Measurements from ENCODE around the gene GALNT6.

GALNT6 gene

GRCh38 chr12:51391283-51392123 lies at the start of gene GALNT6:
TSS of gene GALNT6 (minus strand) at chr12:51391406. CDS start at chr12:51379781, 11,625 bp downstream.
- H3K4me3 ChIP-seq (ENCODE audit: low read depth in 1 of 2, low read length in 2 of 2): peak within 1 kb of the TSS; percentile 35 to 61
- no peak within 1 kb of the TSS for H3K27ac ChIP-seq (ENCODE audit: low read depth, low read length)
- no peaks in the 10 kb centered on the region for H3K9me3 ChIP-seq (ENCODE audit: low read length)
- H3K27me3 ChIP-seq (ENCODE audit: control insufficient read depth in 1 of 2, insufficient read depth in 2 of 2, low read length in 2 of 2): peaks cover 0 to 30% of the 10 kb centered on the region in 2 donors
- H3K36me3 ChIP-seq (ENCODE audit: insufficient read depth, low read length): no peaks in the 10 kb centered on the region
- peaks cover 4% of the 10 kb centered on the region for H3K4me1 ChIP-seq (ENCODE audit: insufficient read depth, low read length)
- H3K9ac ChIP-seq (ENCODE audit: low read length): no peak within 1 kb of the TSS

GRCh38 chr12:51439330-51439729 lies 48.1 kb upstream of the GALNT6 start:
- H3K9me3 ChIP-seq (ENCODE audit: low read length): no peaks in the 10 kb centered on the region
- H3K36me3 ChIP-seq (ENCODE audit: insufficient read depth, low read length): no peaks in the 10 kb centered on the region
- H3K4me3 ChIP-seq (ENCODE audit: low read depth in 1 of 2, low read length in 2 of 2): no peak overlapping the region
- H3K27me3 ChIP-seq (ENCODE audit: control insufficient read depth in 1 of 2, insufficient read depth in 2 of 2, low read length in 2 of 2): no peaks in the 10 kb centered on the region
- H3K4me1 ChIP-seq (ENCODE audit: insufficient read depth, low read length): no peaks in the 10 kb centered on the region
- H3K9ac ChIP-seq (ENCODE audit: low read length): no peak overlapping the region
- H3K27ac ChIP-seq (ENCODE audit: low read depth, low read length): no peak overlapping the region

GRCh38 chr12:51437431-51437830 lies 46.2 kb upstream of the GALNT6 start:
- Histone ChIP-seq H3K4me1 (ENCODE audit: insufficient read depth, low read length) (no peaks in the 10 kb centered on the region), H3K27me3 (ENCODE audit: control insufficient read depth in 1 of 2, insufficient read depth in 2 of 2, low read length in 2 of 2) (no peaks in the 10 kb centered on the region), H3K9ac (ENCODE audit: low read length) (no peak overlapping the region), H3K9me3 (ENCODE audit: low read length) (no peaks in the 10 kb centered on the region), H3K27ac (ENCODE audit: low read depth, low read length) (no peak overlapping the region), H3K4me3 (ENCODE audit: low read depth in 1 of 2, low read length in 2 of 2) (no peak overlapping the region), H3K36me3 (ENCODE audit: insufficient read depth, low read length) (no peaks in the 10 kb centered on the region)

GRCh38 chr12:51434305-51434704 lies 43.1 kb upstream of the GALNT6 start:
- H3K27me3 ChIP-seq (ENCODE audit: control insufficient read depth in 1 of 2, insufficient read depth in 2 of 2, low read length in 2 of 2): no peaks in the 10 kb centered on the region
- H3K27ac ChIP-seq (ENCODE audit: low read depth, low read length): no peak overlapping the region
- H3K9ac ChIP-seq (ENCODE audit: low read length): no peak overlapping the region
- no peaks in the 10 kb centered on the region for H3K4me1 ChIP-seq (ENCODE audit: insufficient read depth, low read length)
- H3K9me3 ChIP-seq (ENCODE audit: low read length): no peaks in the 10 kb centered on the region
- no peaks in the 10 kb centered on the region for H3K36me3 ChIP-seq (ENCODE audit: insufficient read depth, low read length)
- no peak overlapping the region for H3K4me3 ChIP-seq (ENCODE audit: low read depth in 1 of 2, low read length in 2 of 2)

- no peaks in the 10 kb centered on the region for H3K36me3 ChIP-seq (ENCODE audit: insufficient read depth, low read length)
- no peak overlapping the region for H3K27ac ChIP-seq (ENCODE audit: low read depth, low read length)
- no peaks in the 10 kb centered on the region for H3K9me3 ChIP-seq (ENCODE audit: low read length)
- H3K27me3 ChIP-seq (ENCODE audit: control insufficient read depth in 1 of 2, insufficient read depth in 2 of 2, low read length in 2 of 2): no peaks in the 10 kb centered on the region
- no peaks in the 10 kb centered on the region for H3K4me1 ChIP-seq (ENCODE audit: insufficient read depth, low read length)
- H3K9ac ChIP-seq (ENCODE audit: low read length): no peak overlapping the region
- H3K4me3 ChIP-seq (ENCODE audit: low read depth in 1 of 2, low read length in 2 of 2): no peak overlapping the region
These were observed 41.7 kb upstream of the GALNT6 start for GRCh38 chr12:51432921-51433320.

- no peak overlapping the region for H3K4me3 ChIP-seq (ENCODE audit: low read depth in 1 of 2, low read length in 2 of 2)
- H3K9ac ChIP-seq (ENCODE audit: low read length): no peak overlapping the region
- no peaks in the 10 kb centered on the region for H3K9me3 ChIP-seq (ENCODE audit: low read length)
- no peaks in the 10 kb centered on the region for H3K36me3 ChIP-seq (ENCODE audit: insufficient read depth, low read length)
- H3K27me3 ChIP-seq (ENCODE audit: control insufficient read depth in 1 of 2, insufficient read depth in 2 of 2, low read length in 2 of 2): no peaks in the 10 kb centered on the region
- H3K27ac ChIP-seq (ENCODE audit: low read depth, low read length): no peak overlapping the region
- no peaks in the 10 kb centered on the region for H3K4me1 ChIP-seq (ENCODE audit: insufficient read depth, low read length)
These were observed 39.1 kb upstream of the GALNT6 start for GRCh38 chr12:51430196-51430895.

- H3K27me3 ChIP-seq (ENCODE audit: control insufficient read depth in 1 of 2, insufficient read depth in 2 of 2, low read length in 2 of 2): peaks cover 0 to 5% of the 10 kb centered on the region in 2 donors
- H3K36me3 ChIP-seq (ENCODE audit: insufficient read depth, low read length): no peaks in the 10 kb centered on the region
- H3K4me3 ChIP-seq (ENCODE audit: low read depth in 1 of 2, low read length in 2 of 2): no peak overlapping the region
- H3K9ac ChIP-seq (ENCODE audit: low read length): no peak overlapping the region
- no peaks in the 10 kb centered on the region for H3K9me3 ChIP-seq (ENCODE audit: low read length)
- H3K27ac ChIP-seq (ENCODE audit: low read depth, low read length): no peak overlapping the region
- H3K4me1 ChIP-seq (ENCODE audit: insufficient read depth, low read length): no peaks in the 10 kb centered on the region
These were observed 38.5 kb upstream of the GALNT6 start for GRCh38 chr12:51429700-51430099.

GRCh38 chr12:51428256-51428655 lies 37.0 kb upstream of the GALNT6 start:
- Histone ChIP-seq H3K36me3 (ENCODE audit: insufficient read depth, low read length) (no peaks in the 10 kb centered on the region), H3K4me3 (ENCODE audit: low read depth in 1 of 2, low read length in 2 of 2) (no peak overlapping the region), H3K9me3 (ENCODE audit: low read length) (no peaks in the 10 kb centered on the region), H3K4me1 (ENCODE audit: insufficient read depth, low read length) (no peaks in the 10 kb centered on the region), H3K9ac (ENCODE audit: low read length) (no peak overlapping the region), H3K27me3 (ENCODE audit: control insufficient read depth in 1 of 2, insufficient read depth in 2 of 2, low read length in 2 of 2) (peaks cover 3 to 16% of the 10 kb centered on the region in 2 donors), H3K27ac (ENCODE audit: low read depth, low read length) (no peak overlapping the region)

- H3K9me3 ChIP-seq (ENCODE audit: low read length): no peaks in the 10 kb centered on the region
- H3K27ac ChIP-seq (ENCODE audit: low read depth, low read length): no peak within 1 kb of the TSS
- H3K27me3 ChIP-seq (ENCODE audit: control insufficient read depth in 1 of 2, insufficient read depth in 2 of 2, low read length in 2 of 2): peaks cover 12 to 16% of the 10 kb centered on the region in 2 donors
These were observed 33.7 kb upstream of the GALNT6 start, which contains the start of gene SLC4A8 for GRCh38 chr12:51424662-51425539. TSS of gene SLC4A8 (plus strand) at chr12:51424831. CDS start at chr12:51424988, 157 bp downstream.

GRCh38 chr12:51424094-51424661 lies 33.0 kb upstream of the GALNT6 start:
- Histone ChIP-seq H3K27me3 (ENCODE audit: control insufficient read depth in 1 of 2, insufficient read depth in 2 of 2, low read length in 2 of 2) (peaks cover 12 to 16% of the 10 kb centered on the region in 2 donors), H3K9ac (ENCODE audit: low read length) (no peak overlapping the region), H3K36me3 (ENCODE audit: insufficient read depth, low read length) (no peaks in the 10 kb centered on the region), H3K27ac (ENCODE audit: low read depth, low read length) (no peak overlapping the region), H3K9me3 (ENCODE audit: low read length) (no peaks in the 10 kb centered on the region), H3K4me1 (ENCODE audit: insufficient read depth, low read length) (no peaks in the 10 kb centered on the region), H3K4me3 (ENCODE audit: low read depth in 1 of 2, low read length in 2 of 2) (peak overlapping the region in 1 of 2 donors; percentile 38)

More at GRCh38 chr12:51424662-51425539, 33.7 kb upstream of the GALNT6 start, which contains the start of gene SLC4A8:
- Histone ChIP-seq H3K4me3 (ENCODE audit: low read depth in 1 of 2, low read length in 2 of 2) (peak within 1 kb of the TSS; percentile 31 to 38), H3K4me1 (ENCODE audit: insufficient read depth, low read length) (no peaks in the 10 kb centered on the region), H3K9ac (ENCODE audit: low read length) (no peak within 1 kb of the TSS), H3K36me3 (ENCODE audit: insufficient read depth, low read length) (no peaks in the 10 kb centered on the region)

Measured in muscle layer of colon (tissue), 2 donors.